CD14-positive monocyte (primary cell): ENCODE measurements around the gene CYREN. TPM values are rescaled to one million over a fixed set of nuclear protein-coding genes. Genes with fewer than 3 reads are reported as not detected.

Experiments used
- DNase-seq, 3 donors: peaks; one replicate each; pipeline ENCODE4 v3.0.0-alpha.2; 2011 to 2022
- H2AFZ ChIP-seq: 2 replicates; pipeline ENCODE4 v1.6.0; 2012; ENCODE audit warnings: mild to moderate bottlenecking, low read depth, low read length, inconsistent platforms; ENCODE audit not compliant: insufficient read depth, poor library complexity, severe bottlenecking
- H3K27ac ChIP-seq, 2 donors: 1 replicate in 1 of 2; 2 replicates in 1 of 2; pipeline ENCODE4 v1.5.1; 2012 to 2013; ENCODE audit warnings: low read length in 2 of 2, control low read depth in 1 of 2, inconsistent platforms in 1 of 2, low read depth in 1 of 2, mild to moderate bottlenecking in 1 of 2
- H3K27me3 ChIP-seq, 2 donors: one replicate each; pipeline versions ENCODE4 v1.6.0 to v1.6.1; 2011 to 2013; ENCODE audit warnings: low read length in 2 of 2; ENCODE audit not compliant: control insufficient read depth in 2 of 2, insufficient read depth in 2 of 2
- H3K36me3 ChIP-seq, 2 donors: replicated peaks in 1 of 2; 1 replicate in 1 of 2; 2 replicates in 1 of 2; pipeline versions ENCODE4 v1.5.1 to v1.6.1; 2012 to 2013; ENCODE audit warnings: low read length in 2 of 2, control low read depth in 1 of 2, inconsistent platforms in 1 of 2, mild to moderate bottlenecking in 1 of 2; ENCODE audit not compliant: insufficient read depth in 2 of 2, control insufficient read depth in 1 of 2
- H3K4me1 ChIP-seq, 2 donors: 1 replicate in 1 of 2; 2 replicates in 1 of 2; pipeline versions ENCODE4 v1.5.1 to v1.6.1; 2012 to 2013; ENCODE audit warnings: low read length in 2 of 2, control low read depth in 1 of 2, inconsistent platforms in 1 of 2, mild to moderate bottlenecking in 1 of 2, moderate library complexity in 1 of 2; ENCODE audit not compliant: insufficient read depth in 2 of 2, control insufficient read depth in 1 of 2
- H3K4me2 ChIP-seq: replicated peaks from 2 replicates; pipeline ENCODE3; 2012; ENCODE audit warnings: low read length, moderate library complexity, mild to moderate bottlenecking; ENCODE audit not compliant: poor library complexity, severe bottlenecking; ENCODE audit errors: extremely low read depth
- H3K4me3 ChIP-seq, 3 experiments: fragments of 200-600 bp in 1 of 3; sonication (generic) in 1 of 3; replicated peaks in 1 of 3; 1 replicate in 2 of 3; 2 replicates in 1 of 3; pipeline ENCODE4 v1.5.1; 2011 to 2013; ENCODE audit warnings: low read length in 3 of 3, mild to moderate bottlenecking in 3 of 3, control low read depth in 2 of 3, low read depth in 2 of 3, inconsistent platforms in 1 of 3, moderate library complexity in 1 of 3
- H3K79me2 ChIP-seq: 2 replicates; pipeline ENCODE4 v1.6.0; 2012; ENCODE audit warnings: mild to moderate bottlenecking, control low read depth, inconsistent platforms, low read length, moderate library complexity; ENCODE audit not compliant: insufficient read depth
- H3K9ac ChIP-seq: 2 replicates; pipeline ENCODE4 v1.6.0; 2017; ENCODE audit warnings: low read length, mild to moderate bottlenecking; ENCODE audit not compliant: insufficient read depth, poor library complexity, severe bottlenecking
- H3K9me3 ChIP-seq, 2 donors: replicated peaks in 1 of 2; 1 replicate in 1 of 2; 2 replicates in 1 of 2; pipeline versions ENCODE4 v1.5.1 to v1.6.1; 2012 to 2013; ENCODE audit warnings: low read length in 2 of 2, control low read depth in 1 of 2; ENCODE audit not compliant: control insufficient read depth in 1 of 2, insufficient read depth in 1 of 2
- H4K20me1 ChIP-seq: 2 replicates; pipeline ENCODE4 v1.6.0; 2012; ENCODE audit warnings: mild to moderate bottlenecking, low read length, control low read depth, moderate library complexity; ENCODE audit not compliant: insufficient read depth
- H3K27ac Mint-ChIP-seq, 7 donors: one replicate each; pipeline ENCODE4 v1.8.0; 2020; ENCODE audit warnings: mild to moderate bottlenecking in 7 of 7, mixed read lengths in 7 of 7, moderate library complexity in 6 of 7, inconsistent platforms in 2 of 7
- H3K27me3 Mint-ChIP-seq, 3 donors: one replicate each; pipeline ENCODE4 v1.8.0; 2021 to 2022; ENCODE audit warnings: low read depth in 3 of 3, mild to moderate bottlenecking in 3 of 3, mixed read lengths in 3 of 3, moderate library complexity in 3 of 3, inconsistent platforms in 1 of 3
- H3K36me3 Mint-ChIP-seq, 2 donors: one replicate each; pipeline ENCODE4 v1.8.0; 2020; ENCODE audit warnings: mixed read lengths in 2 of 2, inconsistent platforms in 1 of 2, mild to moderate bottlenecking in 1 of 2
- H3K4me1 Mint-ChIP-seq: one replicate; pipeline ENCODE4 v1.8.0; 2020; ENCODE audit warnings: mild to moderate bottlenecking, mixed read lengths
- H3K4me3 Mint-ChIP-seq, 2 donors: one replicate each; pipeline ENCODE4 v1.8.0; 2020; ENCODE audit warnings: mild to moderate bottlenecking in 2 of 2, mixed read lengths in 2 of 2, moderate library complexity in 1 of 2
- H3K9me3 Mint-ChIP-seq, 7 donors: one replicate each; pipeline ENCODE4 v1.8.0; 2020 to 2022; ENCODE audit warnings: mixed read lengths in 7 of 7, mild to moderate bottlenecking in 6 of 7, moderate library complexity in 6 of 7, inconsistent platforms in 2 of 7
- WGBS: methylation state at CpG from one replicate; pipeline ENCODE4 v1.1.5; 2013; ENCODE audit warnings: missing lambda C conversion rate; ENCODE audit not compliant: insufficient coverage; 5-methylcytosine and 5-hydroxymethylcytosine counted together
- intact Hi-C, 2 donors: fragments of 100-400 bp; cut with micrococcal nuclease; formaldehyde crosslinking; loops; one replicate each; pipeline versions ENCODE4 v1.15.0 to v1.15.1; 2023
- polyA plus RNA-seq, 3 donors: library from polyadenylated mRNA; depleted of rRNA in 1 of 3; unstranded in 2 of 3; stranded (reverse) in 1 of 3; fragments of 300-500 nt in 2 of 3; fragments of >200 nt in 1 of 3; fragmentation: Illumina TruSeq in 2 of 3; gene quantifications; 1 replicate in 2 of 3; 2 replicates in 1 of 3; pipeline ENCODE4 v1.2.3, GENCODE V29; 2012 to 2021
- TF ChIP-seq, protein P1 (sequence below): fragments of 200-600 bp; IDR thresholded peaks from one replicate; pipeline ENCODE4 v1.8.0; 2022; ENCODE audit warnings: antibody characterized with exemption, mild to moderate bottlenecking

The CYREN gene
- polyA plus RNA-seq, 3 donors, result 20.6 to 47.4 (median 40.1) TPM

DNA sequence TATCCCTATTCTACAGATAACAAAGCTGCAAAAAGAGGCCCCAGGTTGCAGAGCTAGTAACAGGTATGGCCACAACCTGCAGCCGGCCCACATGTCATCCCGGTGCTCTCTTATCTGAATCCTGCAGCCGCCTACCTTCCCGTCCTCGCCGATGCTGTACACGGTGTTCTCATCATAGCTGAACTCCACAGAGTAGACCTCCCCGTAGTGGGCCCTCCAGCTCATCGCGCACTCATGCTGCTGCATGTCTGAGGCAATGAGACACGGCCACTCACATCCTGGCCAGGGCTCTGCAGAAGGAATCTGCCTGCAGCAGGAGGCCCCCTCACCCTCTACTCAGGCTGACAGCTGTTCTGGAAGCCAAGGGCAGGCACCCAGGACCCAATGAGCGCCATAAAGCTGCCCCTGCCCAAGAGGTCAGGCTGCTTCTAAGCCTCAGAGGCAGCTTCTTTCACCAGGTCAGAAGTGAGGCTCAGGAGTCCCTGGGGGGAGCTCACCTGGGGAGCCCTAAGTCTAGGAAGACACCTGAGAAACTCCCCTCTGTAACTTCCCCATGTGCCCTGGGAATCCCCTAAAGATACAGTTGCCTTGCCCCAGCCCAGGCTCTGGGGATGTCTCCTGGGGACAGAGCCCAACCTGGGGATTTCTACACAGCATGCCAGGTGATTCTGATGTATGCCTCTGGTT, 17.9 kb upstream of the CYREN start:
- Histone ChIP-seq H3K36me3 (peaks cover 92 to 100% of the 10 kb centered on the region in 2 donors), H3K9me3 (peaks cover 4 to 9% of the 10 kb centered on the region in 2 donors), H3K4me3 (no peak overlapping the region), H3K9ac (no peak overlapping the region), H3K79me2 (no peaks in the 10 kb centered on the region), H3K27ac (no peak overlapping the region), H2AFZ (no peak overlapping the region), H3K27me3 (no peaks in the 10 kb centered on the region), H4K20me1 (no peaks in the 10 kb centered on the region), H3K4me1 (no peaks in the 10 kb centered on the region), H3K4me2 (no peak overlapping the region)
- intact Hi-C loops, result no loop called here
- Mint-ChIP-seq H3K27ac (no peak overlapping the region), H3K9me3 (peaks cover 4 to 12% (median 10%) of the 10 kb centered on the region in 7 donors), H3K4me3 (no peak overlapping the region), H3K4me1 (no peaks in the 10 kb centered on the region), H3K27me3 (no peaks in the 10 kb centered on the region), H3K36me3 (peaks cover 98 to 100% of the 10 kb centered on the region in 2 donors)
- TF ChIP-seq, protein P1, sequence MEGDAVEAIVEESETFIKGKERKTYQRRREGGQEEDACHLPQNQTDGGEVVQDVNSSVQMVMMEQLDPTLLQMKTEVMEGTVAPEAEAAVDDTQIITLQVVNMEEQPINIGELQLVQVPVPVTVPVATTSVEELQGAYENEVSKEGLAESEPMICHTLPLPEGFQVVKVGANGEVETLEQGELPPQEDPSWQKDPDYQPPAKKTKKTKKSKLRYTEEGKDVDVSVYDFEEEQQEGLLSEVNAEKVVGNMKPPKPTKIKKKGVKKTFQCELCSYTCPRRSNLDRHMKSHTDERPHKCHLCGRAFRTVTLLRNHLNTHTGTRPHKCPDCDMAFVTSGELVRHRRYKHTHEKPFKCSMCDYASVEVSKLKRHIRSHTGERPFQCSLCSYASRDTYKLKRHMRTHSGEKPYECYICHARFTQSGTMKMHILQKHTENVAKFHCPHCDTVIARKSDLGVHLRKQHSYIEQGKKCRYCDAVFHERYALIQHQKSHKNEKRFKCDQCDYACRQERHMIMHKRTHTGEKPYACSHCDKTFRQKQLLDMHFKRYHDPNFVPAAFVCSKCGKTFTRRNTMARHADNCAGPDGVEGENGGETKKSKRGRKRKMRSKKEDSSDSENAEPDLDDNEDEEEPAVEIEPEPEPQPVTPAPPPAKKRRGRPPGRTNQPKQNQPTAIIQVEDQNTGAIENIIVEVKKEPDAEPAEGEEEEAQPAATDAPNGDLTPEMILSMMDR, result no peak
- 98% methylated on average over 12 of the region's 12 CpGs for WGBS
- DNase-seq, result no peak

DNA sequence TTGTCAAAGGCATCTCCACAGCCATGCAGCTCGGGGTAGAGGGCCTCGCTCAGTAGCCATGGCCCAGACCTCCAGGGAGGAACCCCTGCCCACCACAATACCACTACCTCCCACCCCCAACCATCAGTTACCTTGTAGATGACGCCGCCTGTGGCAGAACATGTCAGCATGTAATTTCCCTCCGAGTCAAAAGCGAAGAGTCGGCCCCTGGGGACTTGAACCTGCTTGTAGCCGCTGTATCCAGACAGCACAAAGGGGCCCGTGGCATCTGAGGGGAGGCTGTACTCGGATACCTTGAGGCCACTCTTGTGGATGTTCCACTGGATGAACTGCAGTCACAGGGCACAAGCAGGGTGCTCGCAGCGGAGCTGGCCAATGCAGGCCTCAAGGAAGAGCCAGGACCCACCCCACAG, 16.3 kb upstream of the CYREN start:
- H3K9me3 ChIP-seq, result peaks cover 20 to 25% of the 10 kb centered on the region in 2 donors
- TF ChIP-seq, protein P1, result no peak
- Mint-ChIP-seq H3K27me3 (no peaks in the 10 kb centered on the region), H3K36me3 (peaks cover 98 to 100% of the 10 kb centered on the region in 2 donors), H3K4me3 (no peak overlapping the region), H3K4me1 (no peaks in the 10 kb centered on the region), H3K9me3 (peaks cover 20 to 28% (median 24%) of the 10 kb centered on the region in 7 donors), H3K27ac (peak overlapping the region in 3 of 7 donors; percentile 35 to 55 (median 37))
- H3K4me1 ChIP-seq, result no peaks in the 10 kb centered on the region
- no peak for DNase-seq
- no peaks in the 10 kb centered on the region for H3K27me3 ChIP-seq
- H3K4me2 ChIP-seq, result no peak overlapping the region
- H3K36me3 ChIP-seq, result peaks cover 86 to 100% of the 10 kb centered on the region in 2 donors
- no peaks in the 10 kb centered on the region for H3K79me2 ChIP-seq
- no peak overlapping the region for H3K9ac ChIP-seq
- no peak overlapping the region for H2AFZ ChIP-seq
- 89% methylated on average over 12 of the region's 12 CpGs for WGBS
- no peaks in the 10 kb centered on the region for H4K20me1 ChIP-seq
- H3K27ac ChIP-seq, result no peak overlapping the region
- intact Hi-C loops, result no loop called here
- no peak overlapping the region for H3K4me3 ChIP-seq
